HepG2 (cell line): ENCODE results near the gene PNPLA2. TPM values are rescaled to one million over a fixed set of nuclear protein-coding genes. Genes with fewer than 3 reads are reported as not detected.

Experiments used
- ARNTL ChIP-seq: sonication (generic); formaldehyde crosslinking; IDR thresholded peaks from 2 replicates; pipeline ENCODE4 v1.4.0; 2020; ENCODE audit warnings: mild to moderate bottlenecking, missing genetic modification reagents
- DMAP1 ChIP-seq: IDR thresholded peaks from 2 replicates; pipeline ENCODE4 v1.6.1; 2016
- MED8 ChIP-seq: sonication (generic); formaldehyde crosslinking; IDR thresholded peaks from 2 replicates; pipeline ENCODE4 v1.8.1; 2023; ENCODE audit warnings: mild to moderate bottlenecking, missing genetic modification reagents; ENCODE audit not compliant: insufficient replicate concordance
- NCOA2 ChIP-seq: sonication (generic); formaldehyde crosslinking; IDR thresholded peaks from 2 replicates; pipeline ENCODE4 v1.8.0; 2022; ENCODE audit warnings: inconsistent platforms
- NR2F6 ChIP-seq, 2 experiments: IDR thresholded peaks; 2 replicates each; pipeline ENCODE4 v1.6.1; 2016; ENCODE audit warnings: antibody characterized with exemption in 1 of 2, mild to moderate bottlenecking in 1 of 2
- POLR2AphosphoS5 ChIP-seq: IDR thresholded peaks from 2 replicates; pipeline ENCODE4 v1.6.1; 2012; ENCODE audit warnings: low read depth, low read length
- SAFB2 ChIP-seq: sonication (generic); formaldehyde crosslinking; IDR thresholded peaks from 2 replicates; pipeline ENCODE4 v1.5.1; 2020; ENCODE audit warnings: missing genetic modification reagents, low read depth, mild to moderate bottlenecking, borderline replicate concordance
- ZMAT3 ChIP-seq: sonication (generic); formaldehyde crosslinking; conservative IDR thresholded peaks from 2 replicates; pipeline ENCODE4 v1.7.0; 2021; ENCODE audit warnings: missing genetic modification reagents
- ZNF296 ChIP-seq: sonication (generic); formaldehyde crosslinking; conservative IDR thresholded peaks from 2 replicates; pipeline ENCODE4 v1.5.0; 2020; ENCODE audit warnings: mild to moderate bottlenecking, missing genetic modification reagents
- ZNF367 ChIP-seq: sonication (generic); formaldehyde crosslinking; IDR thresholded peaks from 2 replicates; pipeline ENCODE4 v1.4.0; 2020; ENCODE audit warnings: missing genetic modification reagents, borderline replicate concordance
- ZNF407 ChIP-seq: sonication (generic); formaldehyde crosslinking; IDR thresholded peaks from one replicate; pipeline ENCODE4 v1.5.1; 2020; ENCODE audit warnings: mild to moderate bottlenecking, missing genetic modification reagents; ENCODE audit errors: not compliant biosample characterization
- ZNF44 ChIP-seq: sonication (generic); formaldehyde crosslinking; IDR thresholded peaks from 2 replicates; pipeline ENCODE4 v1.5.1; 2020; ENCODE audit warnings: mild to moderate bottlenecking, missing genetic modification reagents
- ZNF451 ChIP-seq: sonication (generic); formaldehyde crosslinking; IDR thresholded peaks from 2 replicates; pipeline ENCODE4 v1.5.0; 2020; ENCODE audit warnings: mild to moderate bottlenecking, missing genetic modification reagents
- ZNF572 ChIP-seq: sonication (generic); formaldehyde crosslinking; IDR thresholded peaks from 2 replicates; pipeline ENCODE4 v1.5.1; 2020; ENCODE audit warnings: mild to moderate bottlenecking, missing genetic modification reagents
- ZNF607 ChIP-seq: sonication (generic); formaldehyde crosslinking; IDR thresholded peaks from 2 replicates; pipeline ENCODE4 v1.5.1; 2020; ENCODE audit warnings: missing genetic modification reagents, mild to moderate bottlenecking, borderline replicate concordance
- ZNF652 ChIP-seq: IDR thresholded peaks from 2 replicates; pipeline ENCODE4 v1.6.1; 2016; ENCODE audit warnings: low read depth, borderline replicate concordance
- polyA plus RNA-seq, 8 experiments: library from polyadenylated mRNA; depleted of rRNA in 3 of 8; stranded (reverse) in 7 of 8; unstranded in 1 of 8; fragments of >200 nt; fragmentation: Illumina TruSeq in 4 of 8; extraction: Trizol in 4 of 8; gene quantifications; 2 replicates each; pipeline versions ENCODE4 v1.2.1 to v1.2.3, GENCODE V29; 2011 to 2016; ENCODE audit warnings: low read depth in 4 of 8, missing spikeins in 1 of 8, mixed read lengths in 1 of 8; ENCODE audit not compliant: insufficient read depth in 1 of 8
- total RNA-seq, 5 experiments: library from RNA; depleted of rRNA; stranded (reverse); fragments of >200 nt; fragmentation: Illumina TruSeq; extraction: Trizol; gene quantifications; 2 replicates each; pipeline ENCODE4 v1.2.3, GENCODE V29; 2016; ENCODE audit warnings: low read depth in 1 of 5
- TF ChIP-seq, protein P1 (sequence below), 2 experiments: IDR thresholded peaks; 2 replicates each; pipeline ENCODE4 v1.6.1; 2011 to 2012; ENCODE audit warnings: low read length in 2 of 2, borderline replicate concordance in 1 of 2, low read depth in 1 of 2, mild to moderate bottlenecking in 1 of 2, moderate library complexity in 1 of 2

Gene PNPLA2
- total and polyA plus RNA-seq, 2 of the 13 experiments (the other 11 are each of a cell fraction or from before 2014, with no cell fraction given): 10.5 to 43.2 TPM

GRCh38 chr11:843818-844692 is 25.3 kb downstream of the PNPLA2 start (continued):
- TF ChIP-seq ZNF407 (CRISPR knock-in tag) (peak; percentile 27), ZNF572 (CRISPR knock-in tag) (0 out of 2 replicates have a peak, but pooled peaks have one; percentile 48), ZNF296 (0 out of 2 replicates have a peak, but pooled peaks have one; percentile 37), ARNTL (peak; percentile 100), POLR2AphosphoS5 (peak; percentile 49), ZMAT3 (CRISPR knock-in tag) (peak; percentile 88; the same call in 1 of the 2 replicates), ZNF44 (CRISPR knock-in tag) (no peak), ZNF367 (CRISPR knock-in tag) (no peak), ZNF451 (CRISPR knock-in tag) (peak; percentile 41; the same call in 1 of the 2 replicates), ZNF607 (peak; percentile 64; the same call in 1 of the 2 replicates), MED8 (no peak), SAFB2 (peak; percentile 76), ZNF652 (CRISPR knock-in tag) (no peak), NCOA2 (peak; percentile 52; the same call in 1 of the 2 replicates), DMAP1 (CRISPR knock-in tag) (peak; percentile 80), NR2F6 (IDR thresholded peaks at IDR 0.05) (peak; percentile 64), NR2F6 (CRISPR knock-in tag; IDR thresholded peaks at IDR 0.05) (peak; percentile 89)
- TF ChIP-seq, protein P1, sequence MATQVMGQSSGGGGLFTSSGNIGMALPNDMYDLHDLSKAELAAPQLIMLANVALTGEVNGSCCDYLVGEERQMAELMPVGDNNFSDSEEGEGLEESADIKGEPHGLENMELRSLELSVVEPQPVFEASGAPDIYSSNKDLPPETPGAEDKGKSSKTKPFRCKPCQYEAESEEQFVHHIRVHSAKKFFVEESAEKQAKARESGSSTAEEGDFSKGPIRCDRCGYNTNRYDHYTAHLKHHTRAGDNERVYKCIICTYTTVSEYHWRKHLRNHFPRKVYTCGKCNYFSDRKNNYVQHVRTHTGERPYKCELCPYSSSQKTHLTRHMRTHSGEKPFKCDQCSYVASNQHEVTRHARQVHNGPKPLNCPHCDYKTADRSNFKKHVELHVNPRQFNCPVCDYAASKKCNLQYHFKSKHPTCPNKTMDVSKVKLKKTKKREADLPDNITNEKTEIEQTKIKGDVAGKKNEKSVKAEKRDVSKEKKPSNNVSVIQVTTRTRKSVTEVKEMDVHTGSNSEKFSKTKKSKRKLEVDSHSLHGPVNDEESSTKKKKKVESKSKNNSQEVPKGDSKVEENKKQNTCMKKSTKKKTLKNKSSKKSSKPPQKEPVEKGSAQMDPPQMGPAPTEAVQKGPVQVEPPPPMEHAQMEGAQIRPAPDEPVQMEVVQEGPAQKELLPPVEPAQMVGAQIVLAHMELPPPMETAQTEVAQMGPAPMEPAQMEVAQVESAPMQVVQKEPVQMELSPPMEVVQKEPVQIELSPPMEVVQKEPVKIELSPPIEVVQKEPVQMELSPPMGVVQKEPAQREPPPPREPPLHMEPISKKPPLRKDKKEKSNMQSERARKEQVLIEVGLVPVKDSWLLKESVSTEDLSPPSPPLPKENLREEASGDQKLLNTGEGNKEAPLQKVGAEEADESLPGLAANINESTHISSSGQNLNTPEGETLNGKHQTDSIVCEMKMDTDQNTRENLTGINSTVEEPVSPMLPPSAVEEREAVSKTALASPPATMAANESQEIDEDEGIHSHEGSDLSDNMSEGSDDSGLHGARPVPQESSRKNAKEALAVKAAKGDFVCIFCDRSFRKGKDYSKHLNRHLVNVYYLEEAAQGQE (IDR thresholded peaks at IDR 0.05; ENCODE audit: borderline replicate concordance in 1 of 2, low read depth in 1 of 2, low read length in 2 of 2): peak in 1 of 2 experiments; percentile 69; a peak in 2 of 4 replicates
